Glutamatergic neuron (in vitro differentiated cells): Measurements from ENCODE around the gene MAPK8. TPM values are rescaled to one million over a fixed set of nuclear protein-coding genes. Genes with fewer than 3 reads are reported as not detected.

Experiments used
- DNase-seq: peaks from one replicate; pipeline ENCODE4 v3.0.0; 2022
- H3K27ac Mint-ChIP-seq: one replicate; pipeline ENCODE4 v1.8.0; 2020; ENCODE audit warnings: mild to moderate bottlenecking, mixed read lengths, inconsistent platforms; ENCODE audit not compliant: unreplicated experiment
- H3K27me3 Mint-ChIP-seq: one replicate; pipeline ENCODE4 v1.8.0; 2020; ENCODE audit warnings: mild to moderate bottlenecking, moderate library complexity, mixed read lengths, inconsistent platforms; ENCODE audit not compliant: unreplicated experiment
- H3K36me3 Mint-ChIP-seq: one replicate; pipeline ENCODE4 v1.8.0; 2020; ENCODE audit warnings: mild to moderate bottlenecking, mixed read lengths, inconsistent platforms; ENCODE audit not compliant: unreplicated experiment
- H3K4me1 Mint-ChIP-seq: one replicate; pipeline ENCODE4 v1.8.0; 2020; ENCODE audit warnings: mild to moderate bottlenecking, low read depth, mixed read lengths, inconsistent platforms; ENCODE audit not compliant: unreplicated experiment
- H3K4me3 Mint-ChIP-seq: one replicate; pipeline ENCODE4 v1.8.0; 2020; ENCODE audit warnings: mild to moderate bottlenecking, mixed read lengths, inconsistent platforms; ENCODE audit not compliant: unreplicated experiment
- H3K9me3 Mint-ChIP-seq: one replicate; pipeline ENCODE4 v1.8.0; 2020; ENCODE audit warnings: mild to moderate bottlenecking, moderate library complexity, mixed read lengths, inconsistent platforms; ENCODE audit not compliant: unreplicated experiment
- CTCF ChIP-seq: fragments of 200-600 bp; sonication (generic); IDR thresholded peaks from one replicate; pipeline ENCODE4 v1.5.0; 2021; ENCODE audit not compliant: partially characterized antibody, unreplicated experiment
- total RNA-seq: library from RNA; stranded (reverse); fragmentation: NEBNext Ultra II Directional; extraction: Animal tissue kit (Norgen Biotek cat#: 25700); gene quantifications from one replicate; pipeline ENCODE4 v1.2.1, GENCODE V29; 2021; ENCODE audit not compliant: unreplicated experiment

The MAPK8 gene
- total RNA-seq, 1 donor from 2014 or later: 317 TPM

GRCh38 chr10:48439581-48440041, 133.1 kb downstream of the MAPK8 start:
- H3K27ac Mint-ChIP-seq: no peak overlapping the region
- peaks cover 10% of the 10 kb centered on the region for H3K9me3 Mint-ChIP-seq
- no peak overlapping the region for H3K4me3 Mint-ChIP-seq
- no peak for DNase-seq
- H3K27me3 Mint-ChIP-seq: peaks cover 3% of the 10 kb centered on the region
- TF ChIP-seq CTCF: no peak
- peaks cover 9% of the 10 kb centered on the region for H3K4me1 Mint-ChIP-seq
- no peaks in the 10 kb centered on the region for H3K36me3 Mint-ChIP-seq

- DNase-seq: no peak
- H3K36me3 Mint-ChIP-seq: no peaks in the 10 kb centered on the region
- H3K4me1 Mint-ChIP-seq: peaks cover 15% of the 10 kb centered on the region
- H3K4me3 Mint-ChIP-seq: no peak overlapping the region
- H3K9me3 Mint-ChIP-seq: peaks cover 10% of the 10 kb centered on the region
- TF ChIP-seq CTCF: no peak
- H3K27ac Mint-ChIP-seq: no peak overlapping the region
- H3K27me3 Mint-ChIP-seq: peaks cover 3% of the 10 kb centered on the region
Observed at GRCh38 chr10:48440771-48441170, 134.3 kb downstream of the MAPK8 start.

GRCh38 chr10:48442090-48442808, 135.8 kb downstream of the MAPK8 start:
- no peak overlapping the region for H3K27ac Mint-ChIP-seq
- no peak for DNase-seq
- TF ChIP-seq CTCF: no peak
- H3K36me3 Mint-ChIP-seq: no peaks in the 10 kb centered on the region
- H3K4me1 Mint-ChIP-seq: peaks cover 23% of the 10 kb centered on the region
- peaks cover 13% of the 10 kb centered on the region for H3K27me3 Mint-ChIP-seq
- peaks cover 10% of the 10 kb centered on the region for H3K9me3 Mint-ChIP-seq
- H3K4me3 Mint-ChIP-seq: no peak overlapping the region

- DNase-seq: no peak
- Mint-ChIP-seq H3K9me3 (peaks cover 10% of the 10 kb centered on the region), H3K27me3 (peaks cover 18% of the 10 kb centered on the region), H3K4me1 (peaks cover 27% of the 10 kb centered on the region), H3K27ac (no peak overlapping the region), H3K4me3 (no peak overlapping the region), H3K36me3 (no peaks in the 10 kb centered on the region)
- TF ChIP-seq CTCF: no peak
Observed at GRCh38 chr10:48442809-48443177, 136.3 kb downstream of the MAPK8 start.

GRCh38 chr10:48444266-48444665, 137.8 kb downstream of the MAPK8 start:
- Mint-ChIP-seq H3K4me3 (peak overlapping the region; percentile 32), H3K9me3 (peaks cover 13% of the 10 kb centered on the region), H3K4me1 (peaks cover 33% of the 10 kb centered on the region), H3K36me3 (no peaks in the 10 kb centered on the region), H3K27ac (no peak overlapping the region), H3K27me3 (peaks cover 21% of the 10 kb centered on the region)
- no peak for DNase-seq
- no peak for TF ChIP-seq CTCF
